ENCODE measurements around the gene PIWIL4. TPM values are rescaled to one million over a fixed set of nuclear protein-coding genes. Genes with fewer than 3 reads are reported as not detected.
"Not testable (repeated sequence)": the region's sequence is repeated elsewhere in the genome, so short reads cannot be mapped to it uniquely, and the experiment has no call there.

PIWIL4 gene
- total RNA-seq, 1 donor from 2014 or later = 8.9 TPM

DNA sequence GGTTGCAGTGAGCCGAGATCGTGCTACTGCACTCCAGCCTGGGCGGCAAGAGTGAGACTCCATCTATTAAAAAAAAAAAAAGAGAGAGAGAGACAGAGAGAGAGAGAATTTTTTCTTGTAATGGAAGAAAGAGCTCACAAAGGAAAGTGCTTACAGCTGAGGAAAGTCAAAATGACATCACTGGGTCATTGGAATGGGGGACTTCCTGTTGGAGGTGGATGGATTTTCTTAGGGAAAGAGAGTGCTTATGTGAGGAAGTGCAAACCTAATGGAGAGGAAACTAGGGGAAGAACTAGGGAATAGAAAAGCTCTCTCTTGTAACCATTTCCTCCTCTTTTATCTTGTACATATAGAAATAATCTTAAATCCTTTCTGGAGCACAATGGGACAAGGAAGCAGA, 6.3 kb upstream of the PIWIL4 start:
- no peaks in the 10 kb centered on the region for H3K4me1 ChIP-seq (ENCODE audit: control insufficient read depth in 3 of 3, insufficient read depth in 3 of 3, low read length in 3 of 3)
- no peaks in the 10 kb centered on the region for H3K36me3 ChIP-seq (ENCODE audit: control insufficient read depth in 3 of 3, insufficient read depth in 3 of 3, low read length in 3 of 3)
- H3K27ac ChIP-seq (ENCODE audit: low read depth, low read length) = no peak overlapping the region
- H3K27me3 ChIP-seq (ENCODE audit: control insufficient read depth in 3 of 3, insufficient read depth in 3 of 3, low read length in 3 of 3) = no peaks in the 10 kb centered on the region
- H3K4me3 ChIP-seq (ENCODE audit: low read length in 3 of 3) = no peak overlapping the region
- no peaks in the 10 kb centered on the region for H3K9me3 ChIP-seq (ENCODE audit: control insufficient read depth in 3 of 3, low read length in 3 of 3)
- H3K9ac ChIP-seq (ENCODE audit: low read depth in 1 of 3, low read length in 3 of 3) = no peak overlapping the region

DNA sequence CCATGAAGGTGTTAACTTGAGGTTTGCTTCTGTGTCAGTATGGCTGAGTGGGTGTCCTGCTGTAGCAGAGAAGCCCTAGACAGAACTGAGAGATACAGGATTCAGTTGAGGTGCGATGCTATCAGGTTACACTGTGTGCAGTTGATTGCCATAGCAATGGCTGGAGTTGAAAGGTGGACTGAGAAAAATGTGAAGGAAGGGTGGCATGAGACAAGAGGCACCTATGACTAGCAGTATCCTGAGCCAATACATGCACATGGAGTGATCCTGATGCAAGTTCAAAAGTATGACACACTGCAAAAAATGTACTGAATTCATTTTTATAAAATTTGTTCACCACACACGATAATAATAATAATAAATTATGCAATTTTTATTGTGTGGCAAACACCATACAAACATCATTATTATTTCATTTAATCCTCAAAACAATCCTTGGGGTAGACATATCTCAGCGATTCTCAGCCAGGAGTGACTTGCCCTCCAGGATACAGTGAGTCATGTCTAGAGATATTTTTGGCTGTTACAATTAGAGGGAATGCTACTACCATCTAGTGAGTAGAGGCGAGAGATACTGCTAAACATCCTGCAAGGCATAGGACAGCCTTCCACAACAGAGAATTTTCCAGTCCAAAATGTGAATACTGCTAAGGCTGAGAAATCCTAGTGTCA, 3.9 kb upstream of the PIWIL4 start:
- Histone ChIP-seq H3K27ac (ENCODE audit: low read depth, low read length) (no peak overlapping the region), H3K9me3 (ENCODE audit: control insufficient read depth in 3 of 3, low read length in 3 of 3) (no peaks in the 10 kb centered on the region), H3K9ac (ENCODE audit: low read depth in 1 of 3, low read length in 3 of 3) (no peak overlapping the region), H3K36me3 (ENCODE audit: control insufficient read depth in 3 of 3, insufficient read depth in 3 of 3, low read length in 3 of 3) (no peaks in the 10 kb centered on the region), H3K4me1 (ENCODE audit: control insufficient read depth in 3 of 3, insufficient read depth in 3 of 3, low read length in 3 of 3) (no peaks in the 10 kb centered on the region), H3K27me3 (ENCODE audit: control insufficient read depth in 3 of 3, insufficient read depth in 3 of 3, low read length in 3 of 3) (no peaks in the 10 kb centered on the region), H3K4me3 (ENCODE audit: low read length in 3 of 3) (no peak overlapping the region)

DNA sequence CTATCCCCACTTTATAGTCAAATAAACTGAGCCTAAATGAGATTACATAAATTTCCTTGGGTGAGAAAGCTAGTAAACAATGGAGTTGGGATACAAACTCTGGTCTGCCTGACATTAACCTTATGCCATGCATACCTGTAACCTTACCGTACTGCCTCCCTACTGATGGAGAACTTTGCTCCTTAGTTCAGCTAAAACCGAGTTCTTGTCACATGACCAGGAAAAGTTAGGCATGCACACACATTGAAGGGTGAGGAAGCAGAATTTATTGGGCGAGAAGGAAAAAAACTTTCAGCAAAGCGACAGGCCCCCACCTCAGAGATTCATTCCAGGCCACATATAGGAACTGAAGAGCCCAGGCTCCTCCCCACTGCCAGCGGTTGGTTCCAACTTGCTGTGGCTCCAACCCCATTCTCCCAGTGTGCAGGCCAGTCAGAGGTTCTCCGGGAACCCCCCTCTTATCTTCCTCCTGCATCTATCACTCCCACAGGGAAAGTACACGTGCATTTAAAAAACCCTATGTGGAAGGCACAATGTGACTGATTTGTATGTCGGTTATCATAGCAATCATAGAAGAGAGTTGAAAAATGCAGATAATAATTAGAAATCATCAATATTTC, 3.2 kb upstream of the PIWIL4 start:
- Histone ChIP-seq H3K9me3 (ENCODE audit: control insufficient read depth in 3 of 3, low read length in 3 of 3) (no peaks in the 10 kb centered on the region), H3K27me3 (ENCODE audit: control insufficient read depth in 3 of 3, insufficient read depth in 3 of 3, low read length in 3 of 3) (no peaks in the 10 kb centered on the region)

DNA sequence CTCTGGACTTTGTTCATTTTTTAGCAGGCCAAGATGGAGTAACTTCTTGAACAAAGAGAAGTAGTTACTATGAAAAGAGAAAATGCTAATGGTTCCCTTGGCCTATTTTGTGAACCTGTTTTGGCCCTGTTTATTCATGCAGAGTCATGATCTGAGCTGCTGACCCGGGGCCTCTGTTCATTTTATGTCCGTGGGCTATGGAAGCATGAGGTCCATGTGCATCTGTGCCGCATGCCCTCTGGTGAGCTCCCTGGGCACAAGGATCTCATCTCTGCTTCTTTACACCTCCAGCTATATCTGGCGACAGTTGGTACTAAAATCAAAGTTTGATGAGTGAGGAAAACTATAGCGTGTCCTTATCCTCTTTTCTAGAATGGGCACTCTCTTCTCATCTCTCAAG, 1.0 kb downstream of the PIWIL4 start:
- H3K36me3 ChIP-seq (ENCODE audit: control insufficient read depth in 3 of 3, insufficient read depth in 3 of 3, low read length in 3 of 3) = no peaks in the 10 kb centered on the region
- H3K27me3 ChIP-seq (ENCODE audit: control insufficient read depth in 3 of 3, insufficient read depth in 3 of 3, low read length in 3 of 3) = no peaks in the 10 kb centered on the region
- H3K9ac ChIP-seq (ENCODE audit: low read depth in 1 of 3, low read length in 3 of 3) = no peak overlapping the region
- H3K4me1 ChIP-seq (ENCODE audit: control insufficient read depth in 3 of 3, insufficient read depth in 3 of 3, low read length in 3 of 3) = no peaks in the 10 kb centered on the region
- H3K9me3 ChIP-seq (ENCODE audit: control insufficient read depth in 3 of 3, low read length in 3 of 3) = no peaks in the 10 kb centered on the region
- no peak overlapping the region for H3K27ac ChIP-seq (ENCODE audit: low read depth, low read length)
- H3K4me3 ChIP-seq (ENCODE audit: low read length in 3 of 3) = no peak overlapping the region

More for the DNA sequence above, 3.2 kb upstream of the PIWIL4 start:
- Histone ChIP-seq H3K9ac (ENCODE audit: low read depth in 1 of 3, low read length in 3 of 3) (no peak overlapping the region), H3K4me3 (ENCODE audit: low read length in 3 of 3) (no peak overlapping the region), H3K36me3 (ENCODE audit: control insufficient read depth in 3 of 3, insufficient read depth in 3 of 3, low read length in 3 of 3) (no peaks in the 10 kb centered on the region), H3K27ac (ENCODE audit: low read depth, low read length) (no peak overlapping the region), H3K4me1 (ENCODE audit: control insufficient read depth in 3 of 3, insufficient read depth in 3 of 3, low read length in 3 of 3) (no peaks in the 10 kb centered on the region)

DNA sequence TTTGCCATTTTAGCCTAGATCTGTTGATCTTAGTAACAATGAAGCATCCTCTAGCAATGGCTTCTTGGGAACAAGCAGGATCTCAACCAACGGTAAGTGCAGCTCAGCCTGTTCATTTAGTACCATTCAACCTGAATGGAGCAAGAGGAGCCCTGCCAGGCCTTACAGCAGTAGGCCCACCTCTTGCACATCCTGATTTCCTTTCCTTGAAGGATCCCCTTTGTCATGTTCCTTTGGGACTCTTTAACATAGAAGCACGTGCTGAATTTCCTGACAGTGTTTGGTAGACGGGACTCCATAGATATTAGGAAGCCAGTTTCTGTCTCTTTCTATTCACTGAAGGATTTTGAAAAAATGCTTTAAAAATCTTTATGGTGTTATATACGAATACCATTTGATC, 1.5 kb downstream of the PIWIL4 start:
- Histone ChIP-seq H3K9ac (ENCODE audit: low read depth in 1 of 3, low read length in 3 of 3) (no peak overlapping the region), H3K4me3 (ENCODE audit: low read length in 3 of 3) (no peak overlapping the region), H3K4me1 (ENCODE audit: control insufficient read depth in 3 of 3, insufficient read depth in 3 of 3, low read length in 3 of 3) (no peaks in the 10 kb centered on the region), H3K36me3 (ENCODE audit: control insufficient read depth in 3 of 3, insufficient read depth in 3 of 3, low read length in 3 of 3) (no peaks in the 10 kb centered on the region), H3K27ac (ENCODE audit: low read depth, low read length) (no peak overlapping the region), H3K9me3 (ENCODE audit: control insufficient read depth in 3 of 3, low read length in 3 of 3) (no peaks in the 10 kb centered on the region), H3K27me3 (ENCODE audit: control insufficient read depth in 3 of 3, insufficient read depth in 3 of 3, low read length in 3 of 3) (no peaks in the 10 kb centered on the region)

DNA sequence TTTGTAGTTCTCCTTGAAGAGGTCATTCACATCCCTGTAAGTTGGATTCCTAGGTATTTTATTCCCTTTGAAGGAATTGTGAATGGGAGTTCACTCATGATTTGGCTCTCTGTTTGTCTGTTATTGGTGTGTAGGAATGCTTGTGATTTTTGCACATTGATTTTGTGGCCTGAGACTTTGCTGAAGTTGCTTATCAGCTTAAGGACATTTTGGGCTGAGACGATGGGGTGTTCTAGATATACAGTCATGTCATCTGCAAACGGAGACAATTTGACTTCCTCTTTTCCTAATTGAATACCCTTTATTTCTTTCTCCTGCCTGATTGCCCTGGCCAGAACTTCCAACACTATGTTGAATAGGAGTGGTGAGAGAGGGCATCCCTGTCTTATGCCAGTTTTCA, 5.8 kb downstream of the PIWIL4 start:
- not testable (repeated sequence) for H3K4me1 ChIP-seq (ENCODE audit: control insufficient read depth in 3 of 3, insufficient read depth in 3 of 3, low read length in 3 of 3)

DNA sequence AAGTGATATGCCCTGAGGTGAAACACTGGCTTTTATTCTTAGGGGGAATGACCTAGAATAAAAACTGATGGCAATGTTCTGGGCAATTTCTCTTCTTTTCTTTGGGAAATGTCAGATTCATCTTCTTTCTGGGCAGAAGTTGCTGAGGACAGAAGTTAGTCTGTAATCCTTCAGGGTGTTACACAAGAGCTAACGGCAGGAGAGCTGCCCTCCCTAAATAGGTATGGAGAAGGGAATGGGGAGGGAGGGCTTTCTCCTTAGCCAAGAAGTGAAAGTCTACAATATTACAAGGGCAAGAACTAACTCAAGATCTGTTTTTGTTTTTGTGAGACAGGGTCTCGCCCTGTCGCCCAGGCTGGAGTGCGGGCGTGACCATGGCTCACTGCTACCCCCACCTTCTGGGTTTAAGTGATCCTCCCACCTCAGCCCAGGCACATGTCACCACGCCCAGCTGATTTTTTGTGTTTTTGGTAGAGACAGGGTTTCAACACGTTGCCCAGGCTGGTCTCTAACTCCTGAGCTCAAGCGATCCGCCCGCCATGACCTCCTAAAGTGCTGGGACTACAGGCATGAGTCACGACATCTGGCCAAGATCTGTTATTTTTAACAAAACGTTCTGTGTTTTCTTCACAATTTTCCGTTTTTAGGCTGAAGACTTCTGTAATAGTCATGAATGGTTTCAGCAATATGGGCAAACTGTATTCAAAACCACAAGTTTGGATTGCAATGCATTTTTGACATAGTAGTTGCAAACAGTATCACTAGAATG, 7.2 kb downstream of the PIWIL4 start:
- no peaks in the 10 kb centered on the region for H3K27me3 ChIP-seq (ENCODE audit: control insufficient read depth in 3 of 3, insufficient read depth in 3 of 3, low read length in 3 of 3)
- no peaks in the 10 kb centered on the region for H3K9me3 ChIP-seq (ENCODE audit: control insufficient read depth in 3 of 3, low read length in 3 of 3)
- no peaks in the 10 kb centered on the region for H3K4me1 ChIP-seq (ENCODE audit: control insufficient read depth in 3 of 3, insufficient read depth in 3 of 3, low read length in 3 of 3)
- H3K27ac ChIP-seq (ENCODE audit: low read depth, low read length) = no peak overlapping the region
- H3K9ac ChIP-seq (ENCODE audit: low read depth in 1 of 3, low read length in 3 of 3) = no peak overlapping the region
- H3K4me3 ChIP-seq (ENCODE audit: low read length in 3 of 3) = no peak overlapping the region
- H3K36me3 ChIP-seq (ENCODE audit: control insufficient read depth in 3 of 3, insufficient read depth in 3 of 3, low read length in 3 of 3) = no peaks in the 10 kb centered on the region

More for the DNA sequence above, 5.8 kb downstream of the PIWIL4 start:
- not testable (repeated sequence) for H3K27me3 ChIP-seq (ENCODE audit: control insufficient read depth in 3 of 3, insufficient read depth in 3 of 3, low read length in 3 of 3); H3K27ac ChIP-seq (ENCODE audit: low read depth, low read length); H3K4me3 ChIP-seq (ENCODE audit: low read length in 3 of 3); H3K9ac ChIP-seq (ENCODE audit: low read depth in 1 of 3, low read length in 3 of 3); H3K36me3 ChIP-seq (ENCODE audit: control insufficient read depth in 3 of 3, insufficient read depth in 3 of 3, low read length in 3 of 3); H3K9me3 ChIP-seq (ENCODE audit: control insufficient read depth in 3 of 3, low read length in 3 of 3)

DNA sequence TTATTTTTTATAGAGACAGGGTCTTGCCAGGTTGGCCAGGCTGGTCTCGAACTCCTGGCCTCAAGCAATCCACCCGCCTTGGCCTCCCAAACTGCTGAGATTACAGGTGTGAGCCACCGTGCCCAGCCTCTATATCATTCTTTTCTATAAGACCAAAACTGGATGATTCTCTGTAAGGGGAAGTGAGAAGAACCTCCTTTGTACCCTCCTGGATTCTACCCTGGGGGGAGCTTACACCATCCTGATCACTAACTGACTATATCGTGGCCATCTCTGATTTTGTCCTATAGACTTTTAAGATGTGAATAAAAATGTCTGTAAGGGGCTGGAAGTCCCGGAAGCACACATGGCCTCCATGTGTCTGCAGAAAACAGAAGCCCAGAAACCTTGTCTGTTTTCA, 9.1 kb downstream of the PIWIL4 start:
- Histone ChIP-seq H3K9ac (ENCODE audit: low read depth in 1 of 3, low read length in 3 of 3) (no peak overlapping the region), H3K36me3 (ENCODE audit: control insufficient read depth in 3 of 3, insufficient read depth in 3 of 3, low read length in 3 of 3) (no peaks in the 10 kb centered on the region), H3K27ac (ENCODE audit: low read depth, low read length) (no peak overlapping the region), H3K4me3 (ENCODE audit: low read length in 3 of 3) (no peak overlapping the region), H3K27me3 (ENCODE audit: control insufficient read depth in 3 of 3, insufficient read depth in 3 of 3, low read length in 3 of 3) (no peaks in the 10 kb centered on the region), H3K4me1 (ENCODE audit: control insufficient read depth in 3 of 3, insufficient read depth in 3 of 3, low read length in 3 of 3) (no peaks in the 10 kb centered on the region), H3K9me3 (ENCODE audit: control insufficient read depth in 3 of 3, low read length in 3 of 3) (no peaks in the 10 kb centered on the region)

DNA sequence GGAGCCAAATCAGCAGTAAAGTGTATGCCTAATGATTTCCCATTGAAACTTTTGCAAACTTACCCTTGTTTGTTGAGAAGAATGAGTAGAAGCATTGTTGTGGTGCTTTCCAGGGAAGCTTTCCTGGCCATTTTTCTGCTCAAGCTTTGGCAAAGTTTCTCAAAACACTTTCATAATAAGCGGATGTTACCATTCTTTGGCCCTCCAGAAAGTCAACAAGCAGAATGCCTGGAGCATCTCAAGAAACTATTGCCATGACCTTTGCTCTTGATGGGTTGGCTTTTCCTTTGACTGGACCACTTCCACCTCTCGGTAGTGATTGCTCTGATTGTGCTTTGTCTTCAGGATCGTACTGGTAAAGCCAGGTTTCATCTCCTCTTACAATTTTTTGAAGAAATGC, 10.7 kb downstream of the PIWIL4 start:
- H3K36me3 ChIP-seq (ENCODE audit: control insufficient read depth in 3 of 3, insufficient read depth in 3 of 3, low read length in 3 of 3) = no peaks in the 10 kb centered on the region
- H3K27me3 ChIP-seq (ENCODE audit: control insufficient read depth in 3 of 3, insufficient read depth in 3 of 3, low read length in 3 of 3) = no peaks in the 10 kb centered on the region
- H3K4me1 ChIP-seq (ENCODE audit: control insufficient read depth in 3 of 3, insufficient read depth in 3 of 3, low read length in 3 of 3) = no peaks in the 10 kb centered on the region
- no peaks in the 10 kb centered on the region for H3K9me3 ChIP-seq (ENCODE audit: control insufficient read depth in 3 of 3, low read length in 3 of 3)
- no peak overlapping the region for H3K9ac ChIP-seq (ENCODE audit: low read depth in 1 of 3, low read length in 3 of 3)
- H3K4me3 ChIP-seq (ENCODE audit: low read length in 3 of 3) = no peak overlapping the region
- no peak overlapping the region for H3K27ac ChIP-seq (ENCODE audit: low read depth, low read length)

DNA sequence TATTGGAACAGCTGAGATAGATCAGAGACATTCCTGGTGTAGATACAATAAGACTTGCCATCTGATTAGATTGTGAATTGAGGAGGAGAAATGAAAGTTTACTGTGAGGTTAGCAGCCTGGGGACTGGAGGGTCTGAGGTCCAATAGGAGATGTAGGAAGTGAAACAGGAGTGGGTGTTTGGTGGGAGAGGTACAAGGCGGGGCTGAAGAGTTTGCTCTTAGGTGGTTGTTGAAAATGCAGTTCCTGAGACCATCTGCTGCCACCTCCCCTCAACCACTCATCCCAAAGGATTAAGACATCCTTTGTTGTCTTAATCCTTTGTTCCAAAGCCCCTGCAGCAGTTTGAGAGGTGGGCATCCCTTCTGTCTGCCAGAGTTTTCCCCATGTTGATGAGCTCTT, 14.8 kb downstream of the PIWIL4 start:
- Histone ChIP-seq H3K4me3 (ENCODE audit: low read length in 3 of 3) (no peak overlapping the region), H3K36me3 (ENCODE audit: control insufficient read depth in 3 of 3, insufficient read depth in 3 of 3, low read length in 3 of 3) (no peaks in the 10 kb centered on the region), H3K9me3 (ENCODE audit: control insufficient read depth in 3 of 3, low read length in 3 of 3) (no peaks in the 10 kb centered on the region), H3K4me1 (ENCODE audit: control insufficient read depth in 3 of 3, insufficient read depth in 3 of 3, low read length in 3 of 3) (no peaks in the 10 kb centered on the region), H3K27ac (ENCODE audit: low read depth, low read length) (no peak overlapping the region), H3K27me3 (ENCODE audit: control insufficient read depth in 3 of 3, insufficient read depth in 3 of 3, low read length in 3 of 3) (no peaks in the 10 kb centered on the region), H3K9ac (ENCODE audit: low read depth in 1 of 3, low read length in 3 of 3) (no peak overlapping the region)
